DND-41 (cell line): ENCODE results near the gene HSPA1B.

Experiments
- EZH2 ChIP-seq: IDR thresholded peaks from 3 replicates; pipeline ENCODE4 v1.6.1; 2012; ENCODE audit warnings: borderline replicate concordance, low read depth, mild to moderate bottlenecking, moderate library complexity, low read length, inconsistent platforms; ENCODE audit not compliant: severe bottlenecking
- TF ChIP-seq, protein P1 (sequence below): IDR thresholded peaks from 2 replicates; pipeline ENCODE4 v1.5.1; 2012; ENCODE audit warnings: borderline replicate concordance, low read length, moderate library complexity, mild to moderate bottlenecking; ENCODE audit not compliant: poor library complexity, severe bottlenecking; ENCODE audit errors: extremely low read depth

DNA sequence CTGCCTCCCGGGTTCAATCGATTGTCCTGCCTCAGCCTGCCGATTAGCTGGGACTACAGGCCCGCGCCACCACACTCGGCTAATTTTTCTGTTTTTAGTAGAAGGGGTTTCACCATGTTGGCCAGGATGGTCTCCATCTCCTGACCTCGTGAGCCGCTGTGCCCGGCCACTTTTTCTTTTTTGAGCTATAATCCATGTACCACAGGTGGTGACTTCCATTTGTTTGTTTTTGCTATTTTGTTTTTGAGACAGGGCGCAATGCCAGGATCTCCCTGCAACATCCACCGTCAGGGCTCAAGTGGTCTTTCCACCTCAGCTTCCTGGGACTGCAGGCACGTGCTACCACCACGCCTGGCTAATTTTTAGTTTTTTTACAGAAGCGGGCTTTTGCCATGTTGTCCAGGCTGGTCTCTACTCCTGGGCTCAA is 8.5 kb downstream of the HSPA1B start:
- TF ChIP-seq, protein P1, sequence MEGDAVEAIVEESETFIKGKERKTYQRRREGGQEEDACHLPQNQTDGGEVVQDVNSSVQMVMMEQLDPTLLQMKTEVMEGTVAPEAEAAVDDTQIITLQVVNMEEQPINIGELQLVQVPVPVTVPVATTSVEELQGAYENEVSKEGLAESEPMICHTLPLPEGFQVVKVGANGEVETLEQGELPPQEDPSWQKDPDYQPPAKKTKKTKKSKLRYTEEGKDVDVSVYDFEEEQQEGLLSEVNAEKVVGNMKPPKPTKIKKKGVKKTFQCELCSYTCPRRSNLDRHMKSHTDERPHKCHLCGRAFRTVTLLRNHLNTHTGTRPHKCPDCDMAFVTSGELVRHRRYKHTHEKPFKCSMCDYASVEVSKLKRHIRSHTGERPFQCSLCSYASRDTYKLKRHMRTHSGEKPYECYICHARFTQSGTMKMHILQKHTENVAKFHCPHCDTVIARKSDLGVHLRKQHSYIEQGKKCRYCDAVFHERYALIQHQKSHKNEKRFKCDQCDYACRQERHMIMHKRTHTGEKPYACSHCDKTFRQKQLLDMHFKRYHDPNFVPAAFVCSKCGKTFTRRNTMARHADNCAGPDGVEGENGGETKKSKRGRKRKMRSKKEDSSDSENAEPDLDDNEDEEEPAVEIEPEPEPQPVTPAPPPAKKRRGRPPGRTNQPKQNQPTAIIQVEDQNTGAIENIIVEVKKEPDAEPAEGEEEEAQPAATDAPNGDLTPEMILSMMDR: no peak
- no peak for TF ChIP-seq EZH2
